ENCODE results near the gene NDFIP1. TPM values are rescaled to one million over a fixed set of nuclear protein-coding genes. Genes with fewer than 3 reads are reported as not detected.

Gene NDFIP1
- total RNA-seq, 1 experiment from 2014 or later, result 40.9 TPM

GRCh38 chr5:142082182-142082781 lies 26.3 kb upstream of the NDFIP1 start:
- Histone ChIP-seq H3K27ac (ENCODE audit: low read length) (no peak overlapping the region), H3K36me3 (ENCODE audit: control insufficient read depth, insufficient read depth, low read length) (no peaks in the 10 kb centered on the region), H3K27me3 (ENCODE audit: control insufficient read depth, insufficient read depth, low read length) (no peaks in the 10 kb centered on the region), H3K4me3 (ENCODE audit: low read depth in 2 of 2, low read length in 2 of 2) (no peak overlapping the region), H3K4me1 (ENCODE audit: control insufficient read depth, insufficient read depth, low read length) (no peaks in the 10 kb centered on the region), H3K9me3 (ENCODE audit: control insufficient read depth, insufficient read depth, low read depth, low read length) (no peaks in the 10 kb centered on the region)
- no TSS peak for BruUV-seq (replicated peaks)
- intact Hi-C loops (cut with micrococcal nuclease; ENCODE audit: unreplicated experiment) (no loop called here), in situ Hi-C loops (cut with HindIII; ENCODE audit: low pct_unique_long_range_greater_than_20kb, low sequenced_read_pairs) (no loop called here)
- ChIA-PET POLR2A (no interaction called here), CTCF (no interaction called here)
- DNase-seq (ENCODE audit: low read depth, low spot score) (no peak), ATAC-seq (no peak)
- TF ChIP-seq TCF7L2 (IDR thresholded peaks at IDR 0.05; ENCODE audit: low read depth, low read length) (no peak), POLR2AphosphoS5 (IDR thresholded peaks at IDR 0.05; ENCODE audit: low read depth, low read length) (no peak), CTCF (IDR thresholded peaks at IDR 0.05) (no peak), SIN3A (IDR thresholded peaks at IDR 0.05; ENCODE audit: borderline replicate concordance, insufficient read depth, low read depth, low read length) (no peak)
- TF ChIP-seq, protein P1, sequence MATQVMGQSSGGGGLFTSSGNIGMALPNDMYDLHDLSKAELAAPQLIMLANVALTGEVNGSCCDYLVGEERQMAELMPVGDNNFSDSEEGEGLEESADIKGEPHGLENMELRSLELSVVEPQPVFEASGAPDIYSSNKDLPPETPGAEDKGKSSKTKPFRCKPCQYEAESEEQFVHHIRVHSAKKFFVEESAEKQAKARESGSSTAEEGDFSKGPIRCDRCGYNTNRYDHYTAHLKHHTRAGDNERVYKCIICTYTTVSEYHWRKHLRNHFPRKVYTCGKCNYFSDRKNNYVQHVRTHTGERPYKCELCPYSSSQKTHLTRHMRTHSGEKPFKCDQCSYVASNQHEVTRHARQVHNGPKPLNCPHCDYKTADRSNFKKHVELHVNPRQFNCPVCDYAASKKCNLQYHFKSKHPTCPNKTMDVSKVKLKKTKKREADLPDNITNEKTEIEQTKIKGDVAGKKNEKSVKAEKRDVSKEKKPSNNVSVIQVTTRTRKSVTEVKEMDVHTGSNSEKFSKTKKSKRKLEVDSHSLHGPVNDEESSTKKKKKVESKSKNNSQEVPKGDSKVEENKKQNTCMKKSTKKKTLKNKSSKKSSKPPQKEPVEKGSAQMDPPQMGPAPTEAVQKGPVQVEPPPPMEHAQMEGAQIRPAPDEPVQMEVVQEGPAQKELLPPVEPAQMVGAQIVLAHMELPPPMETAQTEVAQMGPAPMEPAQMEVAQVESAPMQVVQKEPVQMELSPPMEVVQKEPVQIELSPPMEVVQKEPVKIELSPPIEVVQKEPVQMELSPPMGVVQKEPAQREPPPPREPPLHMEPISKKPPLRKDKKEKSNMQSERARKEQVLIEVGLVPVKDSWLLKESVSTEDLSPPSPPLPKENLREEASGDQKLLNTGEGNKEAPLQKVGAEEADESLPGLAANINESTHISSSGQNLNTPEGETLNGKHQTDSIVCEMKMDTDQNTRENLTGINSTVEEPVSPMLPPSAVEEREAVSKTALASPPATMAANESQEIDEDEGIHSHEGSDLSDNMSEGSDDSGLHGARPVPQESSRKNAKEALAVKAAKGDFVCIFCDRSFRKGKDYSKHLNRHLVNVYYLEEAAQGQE (IDR thresholded peaks at IDR 0.05; ENCODE audit: insufficient read depth in 1 of 2, low read depth in 2 of 2, low read length in 1 of 2), result no peak

GRCh38 chr5:142086229-142086628 lies 22.4 kb upstream of the NDFIP1 start:
- no peaks in the 10 kb centered on the region for H3K4me1 ChIP-seq (ENCODE audit: control insufficient read depth, insufficient read depth, low read length)
- ChIA-PET CTCF (no interaction called here), POLR2A (no interaction called here)
- H3K36me3 ChIP-seq (ENCODE audit: control insufficient read depth, insufficient read depth, low read length), result no peaks in the 10 kb centered on the region
- no peaks in the 10 kb centered on the region for H3K27me3 ChIP-seq (ENCODE audit: control insufficient read depth, insufficient read depth, low read length)
- no peaks in the 10 kb centered on the region for H3K9me3 ChIP-seq (ENCODE audit: control insufficient read depth, insufficient read depth, low read depth, low read length)
- TF ChIP-seq, protein P1 (IDR thresholded peaks at IDR 0.05; ENCODE audit: insufficient read depth in 1 of 2, low read depth in 2 of 2, low read length in 1 of 2), result no peak
- TF ChIP-seq CTCF (IDR thresholded peaks at IDR 0.05), result no peak
- no peak for TF ChIP-seq TCF7L2 (IDR thresholded peaks at IDR 0.05; ENCODE audit: low read depth, low read length)
- no peak for TF ChIP-seq POLR2AphosphoS5 (IDR thresholded peaks at IDR 0.05; ENCODE audit: low read depth, low read length)
- no peak for TF ChIP-seq SIN3A (IDR thresholded peaks at IDR 0.05; ENCODE audit: borderline replicate concordance, insufficient read depth, low read depth, low read length)
- no peak overlapping the region for H3K27ac ChIP-seq (ENCODE audit: low read length)
- no TSS peak for BruUV-seq (replicated peaks)
- H3K4me3 ChIP-seq (ENCODE audit: low read depth in 2 of 2, low read length in 2 of 2), result no peak overlapping the region
- in situ Hi-C loops (cut with HindIII; ENCODE audit: low pct_unique_long_range_greater_than_20kb, low sequenced_read_pairs) (no loop called here), intact Hi-C loops (cut with micrococcal nuclease; ENCODE audit: unreplicated experiment) (no loop called here)
- DNase-seq (ENCODE audit: low read depth, low spot score) (no peak), ATAC-seq (no peak)
